Glomerular visceral epithelial cell (primary cell): Measurements from ENCODE around the gene RSPO3.
"Not testable (repeated sequence)": the region's sequence is repeated elsewhere in the genome, so short reads cannot be mapped to it uniquely, and the experiment has no call there.

Experiments
- DNase-seq: peaks from one replicate; pipeline ENCODE4 v3.0.0-alpha.2; 2016; ENCODE audit errors: extremely low spot score

Gene RSPO3

DNA sequence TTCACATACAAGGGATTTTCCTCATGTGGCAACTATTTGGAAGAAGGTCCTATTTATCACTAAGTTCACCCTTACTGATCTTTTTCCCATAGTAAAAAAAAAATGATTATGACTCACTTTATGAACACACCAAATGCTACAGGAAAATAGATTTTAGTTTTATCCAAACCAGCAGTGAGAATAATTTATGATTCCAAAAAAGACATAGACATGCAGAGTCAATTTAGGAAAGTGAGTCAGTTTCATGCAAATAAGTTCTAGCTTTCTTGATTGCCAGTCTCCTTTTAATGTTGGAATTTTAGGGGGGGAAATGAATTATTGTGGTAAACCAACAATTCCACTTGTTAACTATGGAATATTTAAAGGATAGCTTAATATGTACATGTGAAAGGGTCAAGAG is 84.2 kb downstream of the RSPO3 start:
- DNase-seq: no peak

DNA sequence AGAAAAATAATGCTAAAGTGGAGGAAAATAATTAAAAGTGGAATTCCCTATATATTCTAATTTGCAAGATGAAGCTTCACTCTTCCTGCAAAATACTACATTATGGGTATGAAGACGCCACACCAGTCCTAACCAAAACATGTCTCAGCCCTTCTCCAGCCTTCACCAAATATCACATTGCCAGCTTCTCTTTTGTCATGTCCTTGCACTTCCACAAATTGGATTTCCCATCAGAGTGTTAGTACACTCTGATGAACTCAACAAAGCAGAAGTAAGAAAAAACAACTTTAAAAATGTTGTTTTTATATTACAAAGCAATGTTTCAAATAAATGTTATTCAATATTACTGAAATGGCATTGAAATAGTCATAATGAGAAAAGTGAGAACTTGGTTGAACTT is 85.8 kb downstream of the RSPO3 start:
- no peak for DNase-seq

DNA sequence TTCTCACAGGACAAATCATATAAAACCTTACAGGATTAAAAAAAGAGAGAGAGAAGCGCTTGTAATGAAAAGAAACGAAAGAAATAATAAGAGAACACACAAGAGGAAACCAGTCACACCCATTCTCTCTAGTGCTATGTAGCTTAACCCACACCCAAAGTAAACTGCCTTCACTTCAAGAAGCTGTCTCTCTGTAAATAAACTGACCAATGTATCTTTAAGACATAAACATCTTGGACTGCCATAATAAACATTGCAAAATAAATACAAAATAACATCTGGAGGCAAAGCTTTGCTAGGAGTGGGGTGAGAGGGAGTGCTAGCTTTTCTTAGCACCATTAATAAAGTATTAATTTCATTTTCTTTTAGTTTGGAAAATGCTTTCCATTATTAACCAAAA is 86.6 kb downstream of the RSPO3 start:
- DNase-seq: no peak

DNA sequence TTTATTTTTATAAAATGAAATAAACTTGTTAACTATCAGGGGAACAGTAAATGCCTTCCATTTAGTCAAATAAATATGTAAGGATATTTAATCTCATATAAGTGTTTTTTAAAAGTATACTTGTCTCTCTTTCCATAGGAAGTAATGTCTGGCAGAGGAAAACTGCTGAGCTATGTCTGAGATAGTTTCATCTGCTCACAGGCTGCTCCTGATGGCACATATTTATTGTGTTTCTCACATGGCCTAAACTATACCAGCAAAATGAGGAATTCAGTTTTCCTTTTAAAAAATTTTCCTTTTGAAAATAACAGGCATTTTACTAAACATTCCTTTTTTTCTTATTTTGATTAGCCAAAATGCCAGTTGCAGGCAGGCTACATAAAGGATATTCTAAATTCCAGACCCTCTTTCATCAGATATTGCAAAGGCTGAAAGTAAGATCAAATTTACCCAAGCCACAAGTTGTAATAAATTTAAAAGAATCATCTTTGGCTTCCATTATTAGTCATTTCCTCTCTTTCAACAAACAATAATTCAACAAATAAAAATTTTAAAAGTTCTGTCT is 88.1 kb downstream of the RSPO3 start:
- no peak for DNase-seq

DNA sequence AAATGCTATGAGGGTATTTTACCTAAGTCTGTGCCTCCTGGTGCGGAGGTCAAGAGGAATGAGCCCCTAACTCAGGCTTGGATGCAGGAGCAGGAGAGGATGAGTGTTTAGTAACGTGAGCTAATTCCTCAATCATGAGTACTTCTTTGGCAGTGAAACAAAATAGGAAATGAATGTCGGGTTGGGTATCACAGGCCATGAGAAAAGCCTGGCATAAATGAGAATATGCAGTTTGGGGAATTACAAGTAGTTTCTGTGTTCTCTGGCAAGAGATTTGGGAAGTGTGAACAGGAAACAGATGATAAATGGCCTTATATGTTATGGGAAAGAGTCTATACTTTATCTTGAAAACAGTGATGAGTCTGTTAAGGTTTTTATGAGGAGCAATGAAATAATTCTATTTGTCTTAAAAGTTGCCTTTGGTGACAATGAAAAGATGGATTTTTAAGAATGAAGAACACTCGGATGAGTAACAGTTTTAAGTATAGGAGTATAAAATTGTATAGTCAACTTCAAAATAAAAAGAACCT is 89.2 kb downstream of the RSPO3 start:
- DNase-seq: no peak

DNA sequence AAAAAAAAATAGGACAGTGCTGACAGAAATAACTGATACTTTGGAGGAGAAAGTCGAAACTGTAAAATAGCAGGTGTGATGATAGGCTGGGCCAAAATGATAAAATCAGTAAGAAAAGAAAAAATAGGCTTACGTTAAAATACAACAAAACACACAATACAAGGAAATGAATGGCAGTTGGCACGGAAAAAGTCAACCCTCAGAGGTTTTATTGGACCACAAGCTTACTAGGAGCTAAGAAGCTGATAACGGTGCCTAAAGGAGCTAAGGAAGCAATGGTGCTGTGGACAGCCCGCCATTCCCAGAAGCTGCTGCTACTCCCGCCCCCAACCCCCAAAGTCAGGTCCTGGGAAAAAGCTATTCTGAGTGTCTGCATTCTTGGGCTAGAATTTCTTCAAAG is 92.3 kb downstream of the RSPO3 start:
- no peak for DNase-seq

DNA sequence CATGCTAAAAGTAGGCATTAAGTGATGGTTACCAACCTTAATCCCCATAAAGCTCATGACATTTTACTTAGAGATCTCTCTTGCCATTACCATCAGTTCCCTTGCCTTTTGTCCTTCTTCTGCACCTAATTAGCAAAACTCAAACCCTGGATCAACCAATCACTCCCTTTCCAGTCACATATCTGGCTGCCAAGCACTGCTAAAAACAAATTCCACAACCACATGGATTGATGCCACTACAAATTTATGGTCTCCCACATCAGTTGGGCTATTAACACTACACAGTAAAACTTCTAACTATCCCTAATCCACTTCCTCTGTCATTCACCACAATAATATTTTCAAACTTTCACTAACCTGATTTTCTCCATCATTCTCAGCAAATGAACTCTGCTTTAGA is 93.9 kb downstream of the RSPO3 start:
- DNase-seq: no peak

DNA sequence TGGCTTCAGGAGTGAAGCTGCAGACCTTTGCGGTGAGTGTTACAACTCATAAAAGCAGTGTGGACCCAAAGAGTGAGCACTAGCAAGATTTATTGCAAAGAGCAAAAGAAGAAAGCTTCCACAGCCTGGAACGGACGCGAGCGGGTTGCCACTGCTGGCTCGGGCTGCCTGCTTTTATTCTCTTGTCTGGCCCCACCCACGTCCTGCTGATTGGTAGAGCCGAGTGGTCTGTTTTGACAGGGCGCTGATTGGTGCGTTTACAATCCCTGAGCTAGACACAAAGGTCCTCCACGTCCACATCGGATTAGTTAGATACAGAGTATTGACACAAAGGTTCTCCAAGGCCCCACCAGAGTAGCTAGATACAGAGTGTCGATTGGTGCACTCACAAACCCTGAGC is 95.6 kb downstream of the RSPO3 start:
- DNase-seq: not testable (repeated sequence)

DNA sequence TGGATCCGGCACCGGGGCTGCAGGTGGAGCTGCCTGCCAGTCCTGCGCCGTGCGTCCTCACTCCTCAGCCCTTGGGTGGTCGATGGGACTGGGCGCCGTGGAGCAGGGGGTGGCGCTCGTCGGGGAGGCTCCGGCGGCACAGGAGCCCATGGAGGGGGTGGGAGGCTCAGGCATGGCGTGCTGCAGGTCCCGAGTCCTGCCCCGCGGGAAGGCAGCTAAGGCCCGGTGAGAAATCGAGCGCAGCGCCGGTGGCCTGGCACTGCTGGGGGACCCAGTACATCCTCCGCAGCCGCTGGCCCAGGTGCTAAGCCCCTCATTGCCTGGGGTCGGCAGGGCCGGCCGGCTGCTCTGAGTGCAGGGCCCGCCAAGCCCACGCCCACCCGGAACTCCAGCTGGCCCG is 96.1 kb downstream of the RSPO3 start:
- DNase-seq: not testable (repeated sequence)

DNA sequence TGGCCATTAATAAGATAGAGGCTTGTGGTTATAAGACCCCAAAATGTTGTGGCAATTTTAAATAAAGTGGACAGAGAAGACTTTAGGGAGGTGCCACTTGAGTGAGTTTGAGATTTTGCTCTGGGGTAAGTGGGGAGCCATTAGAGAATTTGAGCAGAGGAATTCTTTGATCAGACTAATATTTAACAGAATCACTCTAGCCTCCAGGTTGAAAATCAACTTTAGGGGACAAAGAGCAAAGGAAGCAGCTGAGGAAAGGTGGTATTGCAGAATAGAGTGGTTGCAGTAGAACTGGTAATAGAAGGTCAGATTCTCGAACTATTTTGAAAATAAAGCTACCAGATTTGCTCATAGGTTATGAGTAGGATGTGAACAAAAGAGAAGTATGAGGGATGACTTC is 97.5 kb downstream of the RSPO3 start:
- no peak for DNase-seq

DNA sequence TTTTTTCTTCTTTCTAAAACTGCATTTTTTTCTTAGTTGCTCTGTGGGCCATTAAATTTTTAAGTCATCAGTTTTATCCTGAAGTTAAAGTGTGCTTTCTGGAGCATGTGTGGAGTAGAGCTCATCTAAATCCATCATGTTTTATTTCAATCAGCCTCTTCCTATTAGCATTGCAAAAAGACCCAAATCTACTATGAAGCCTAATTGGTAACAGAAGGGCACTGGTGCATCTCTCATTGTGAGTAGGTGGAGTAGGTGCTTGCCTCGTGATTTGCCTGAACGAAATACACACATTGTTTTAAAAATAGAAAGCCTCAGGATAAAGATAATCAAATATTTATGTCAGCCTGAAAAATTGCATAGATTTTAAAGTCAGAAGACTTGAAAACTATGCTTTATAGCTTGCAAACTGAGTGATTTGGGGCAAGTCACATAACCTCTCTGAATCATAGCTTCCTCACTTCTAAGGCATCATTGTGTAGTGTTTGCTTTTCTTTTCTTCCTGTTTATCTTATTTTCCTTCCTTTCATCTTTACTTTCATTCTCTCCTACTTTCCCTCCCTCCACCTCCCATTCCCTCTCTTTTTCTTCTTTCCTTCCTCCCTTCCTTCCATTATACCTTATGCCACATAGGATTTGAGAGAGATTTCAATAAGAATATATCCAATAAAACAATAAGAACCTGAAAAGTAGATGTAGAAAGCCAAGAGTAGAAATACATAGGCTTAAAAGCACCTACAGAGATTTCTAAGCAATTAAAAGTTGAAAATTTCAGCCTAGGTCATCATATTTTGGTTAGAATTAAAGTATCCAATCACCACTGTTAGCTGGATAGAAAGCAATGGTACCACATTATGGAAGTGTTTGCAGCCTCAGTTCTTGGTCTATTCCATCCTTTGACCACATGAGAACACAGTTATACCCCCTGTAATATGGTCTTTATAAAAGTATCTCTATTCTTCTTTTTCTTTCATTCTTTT is 98.6 kb downstream of the RSPO3 start:
- DNase-seq: no peak

DNA sequence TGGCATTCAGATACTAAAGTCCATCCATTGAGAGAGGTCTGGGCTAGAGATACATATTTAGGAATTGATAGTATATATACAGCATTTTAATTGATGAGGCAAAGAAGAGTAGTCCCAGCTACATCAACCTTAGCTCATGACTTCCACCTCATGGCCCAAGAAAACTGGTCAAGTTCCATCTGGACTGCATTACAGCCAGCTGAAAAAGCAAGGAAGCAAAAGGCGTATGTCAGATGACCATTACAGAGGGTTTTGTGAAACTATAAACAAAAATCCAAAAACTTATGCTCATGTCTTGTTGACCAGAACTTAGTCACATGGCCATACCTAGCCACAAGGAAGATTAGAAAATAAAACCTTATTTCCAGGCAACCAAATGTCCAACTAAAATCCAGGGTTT is 101.4 kb downstream of the RSPO3 start:
- no peak for DNase-seq

DNA sequence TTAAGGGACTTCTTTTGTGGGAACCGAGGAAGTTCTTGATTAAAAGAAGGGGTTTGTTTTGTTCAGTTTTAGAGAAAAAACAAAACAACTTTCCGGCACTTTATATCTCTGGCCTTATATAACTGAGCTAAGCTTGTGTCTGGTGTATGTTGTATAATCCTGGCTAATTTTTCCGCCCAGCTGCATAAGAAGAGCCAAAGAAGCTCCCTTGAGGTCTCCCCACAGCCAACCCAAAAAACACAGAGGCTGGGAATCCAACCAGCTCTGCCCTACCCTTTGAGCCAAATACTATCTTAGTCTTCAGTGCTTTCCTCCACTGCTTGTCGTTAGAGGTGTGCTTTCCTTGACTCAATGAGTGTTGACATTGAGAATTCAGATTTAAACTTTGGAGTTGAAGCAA is 102.7 kb downstream of the RSPO3 start:
- no peak for DNase-seq

DNA sequence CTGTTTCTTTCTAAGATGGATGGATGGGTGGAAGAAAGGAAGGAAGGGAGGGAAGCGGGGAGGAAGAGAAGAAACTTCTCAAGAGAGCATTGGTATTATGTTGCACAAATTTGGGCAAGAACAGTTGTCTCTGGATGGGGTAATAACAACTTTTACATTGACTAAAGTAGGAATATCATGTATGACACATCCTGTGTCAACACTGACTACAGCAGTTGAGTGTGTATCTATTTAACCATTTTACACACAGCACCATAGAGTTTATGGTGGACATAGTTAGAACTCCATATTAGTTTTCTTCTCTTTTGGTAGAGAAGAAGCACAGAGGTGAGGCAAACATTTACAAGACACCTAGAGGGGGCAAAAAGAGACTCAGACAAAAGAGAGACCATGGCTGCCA is 103.9 kb downstream of the RSPO3 start:
- DNase-seq: no peak

DNA sequence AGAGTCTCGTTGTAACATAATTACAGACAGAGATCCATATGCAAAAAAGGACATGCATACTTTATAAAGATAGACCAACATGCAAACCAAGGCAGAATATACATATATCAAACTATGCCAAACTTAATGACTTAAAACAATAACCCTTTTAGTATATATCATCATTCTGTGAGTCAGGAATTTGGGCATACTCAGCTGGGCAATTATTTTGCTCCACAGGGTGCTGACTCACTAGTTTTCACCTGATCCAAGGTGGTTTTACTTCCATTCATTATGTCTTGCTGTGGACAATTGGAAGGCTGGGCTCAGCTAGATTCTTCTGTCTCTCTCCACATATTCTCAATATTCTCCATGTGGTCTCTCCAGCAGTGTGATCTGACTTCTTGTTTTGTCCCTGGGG is 107.0 kb downstream of the RSPO3 start:
- DNase-seq: no peak

DNA sequence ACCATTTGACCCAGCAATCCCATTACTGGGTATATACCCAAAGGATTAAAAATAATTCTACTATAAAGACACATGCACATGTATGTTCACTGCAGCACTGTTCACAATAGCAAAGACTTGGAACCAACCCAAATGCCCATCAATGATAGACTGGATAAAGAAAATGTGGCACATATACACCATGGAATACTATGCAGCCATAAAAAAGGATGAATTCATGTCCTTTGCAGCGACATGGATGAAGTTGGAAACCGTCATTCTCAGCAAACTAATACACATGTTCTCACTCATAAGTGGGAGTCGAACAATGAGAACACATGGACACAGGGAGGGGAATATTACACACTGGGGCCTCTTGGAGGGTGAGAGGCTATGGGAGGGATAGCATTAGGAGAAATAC is 115.3 kb downstream of the RSPO3 start:
- not testable (repeated sequence) for DNase-seq

DNA sequence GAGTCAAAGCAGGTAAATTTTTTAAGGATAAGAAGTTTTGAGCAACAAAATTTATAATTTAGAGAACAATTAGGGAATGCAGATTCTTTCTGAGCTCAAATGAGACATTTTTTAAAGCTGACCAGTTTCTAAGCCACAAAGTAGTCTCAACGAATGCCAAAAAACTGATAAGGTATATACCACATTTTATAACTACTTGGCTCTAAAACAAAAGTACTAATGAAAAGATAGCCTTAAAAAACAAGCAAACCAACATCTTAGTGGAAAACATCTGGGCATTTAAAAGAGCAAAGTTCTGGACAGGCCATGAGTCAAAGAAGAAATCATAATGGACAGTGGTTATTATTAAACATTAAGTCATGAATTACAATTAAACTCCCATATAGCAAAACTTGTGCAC is 125.0 kb downstream of the RSPO3 start:
- DNase-seq: no peak
